ENCODE results near the gene CPSF2.
"Not testable (repeated sequence)": the region's sequence is repeated elsewhere in the genome, so short reads cannot be mapped to it uniquely, and the experiment has no call there.

CPSF2 gene

DNA sequence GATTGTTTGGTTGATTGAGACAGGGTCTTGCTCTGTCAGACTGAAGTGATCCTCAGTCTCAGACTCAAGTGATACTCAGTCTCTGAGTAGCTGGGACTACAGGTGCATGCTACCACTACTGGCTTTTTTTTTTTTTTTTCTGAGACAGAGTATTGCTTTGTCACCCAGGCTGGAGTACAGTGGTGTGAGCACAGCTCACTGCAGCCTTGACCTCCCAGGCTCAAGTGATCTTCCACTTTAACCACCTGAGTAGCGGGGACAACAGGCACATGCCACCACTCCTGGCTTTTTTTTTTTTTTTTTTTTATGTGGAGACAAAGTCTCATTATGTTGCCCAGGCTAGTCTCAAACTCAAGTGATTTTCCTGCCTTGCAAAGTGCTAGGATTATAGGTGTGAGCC lies 31.8 kb downstream of the CPSF2 start:
- DNase-seq (ENCODE audit: low read depth, low spot score): no peak
- no peak overlapping the region for H3K27ac ChIP-seq

GRCh38 chr14:92154283-92154942 lies 32.6 kb downstream of the CPSF2 start:
- no peak overlapping the region for H3K27ac ChIP-seq
- DNase-seq (ENCODE audit: low read depth, low spot score): no peak

GRCh38 chr14:92160619-92161018 lies 38.9 kb downstream of the CPSF2 start:
- DNase-seq (ENCODE audit: low read depth, low spot score): no peak
- H3K27ac ChIP-seq: no peak overlapping the region

- no peak overlapping the region for H3K27ac ChIP-seq
- DNase-seq (ENCODE audit: low read depth, low spot score): no peak
These were observed 39.8 kb downstream of the CPSF2 start for GRCh38 chr14:92161521-92161920.

DNA sequence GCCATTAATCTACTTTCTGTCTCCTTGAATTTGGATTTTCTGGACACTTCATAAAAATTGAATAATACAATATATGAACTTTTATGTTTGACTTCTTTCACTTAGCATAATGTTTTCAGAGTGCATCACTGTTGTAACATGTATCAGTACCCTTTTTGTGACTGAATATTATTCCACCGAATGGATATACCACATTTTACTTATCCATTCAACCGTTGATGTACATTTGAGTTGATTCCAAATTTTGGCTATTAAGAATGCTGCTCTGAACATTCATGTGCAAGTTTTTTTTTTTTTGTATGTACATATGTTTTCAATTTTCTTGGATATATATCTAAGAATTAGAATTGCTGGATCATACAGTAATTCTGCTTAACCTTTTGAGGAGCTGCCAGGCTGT lies 43.2 kb downstream of the CPSF2 start:
- no peak overlapping the region for H3K27ac ChIP-seq
- no peak for DNase-seq (ENCODE audit: low read depth, low spot score)

DNA sequence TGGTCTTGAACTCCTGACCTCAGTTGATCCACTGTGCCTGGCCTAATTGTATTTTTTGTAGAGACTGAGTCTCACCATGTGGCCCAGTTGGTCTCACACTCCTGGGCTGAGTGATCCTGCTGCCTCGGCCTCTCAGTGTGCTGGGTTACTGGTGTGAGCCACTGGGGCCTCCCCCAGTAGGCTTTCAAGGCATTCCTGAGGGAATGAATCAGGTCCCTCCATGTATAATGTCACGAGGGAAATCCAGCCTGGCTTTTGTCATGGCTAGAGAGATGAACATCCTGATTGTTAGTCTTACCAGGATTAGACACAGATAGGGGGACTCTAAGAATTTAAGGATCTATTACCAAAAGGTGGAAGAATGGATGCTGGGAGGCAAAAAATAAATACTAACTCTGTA lies 51.9 kb downstream of the CPSF2 start:
- DNase-seq (ENCODE audit: low read depth, low spot score): no peak
- H3K27ac ChIP-seq: no peak overlapping the region

DNA sequence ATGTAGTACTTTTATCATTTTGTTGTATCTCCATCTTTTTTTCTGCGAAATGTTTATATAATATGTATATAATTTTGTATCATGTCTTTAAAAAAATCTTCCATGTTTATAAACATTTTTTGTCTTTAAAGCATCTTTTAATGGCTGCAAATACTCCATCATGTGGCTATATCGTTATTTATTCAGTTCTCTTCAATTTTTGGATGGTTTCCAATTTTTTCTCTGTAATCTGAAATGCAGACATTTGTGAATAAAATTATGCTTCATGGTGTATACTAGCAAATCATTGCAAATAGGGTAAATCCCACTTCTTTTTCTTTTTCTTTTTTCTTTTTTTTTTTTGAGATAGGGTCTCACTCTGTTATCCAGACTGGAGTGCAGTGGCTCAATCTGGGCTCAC lies 54.0 kb downstream of the CPSF2 start:
- H3K27ac ChIP-seq: no peak overlapping the region
- DNase-seq (ENCODE audit: low read depth, low spot score): no peak

DNA sequence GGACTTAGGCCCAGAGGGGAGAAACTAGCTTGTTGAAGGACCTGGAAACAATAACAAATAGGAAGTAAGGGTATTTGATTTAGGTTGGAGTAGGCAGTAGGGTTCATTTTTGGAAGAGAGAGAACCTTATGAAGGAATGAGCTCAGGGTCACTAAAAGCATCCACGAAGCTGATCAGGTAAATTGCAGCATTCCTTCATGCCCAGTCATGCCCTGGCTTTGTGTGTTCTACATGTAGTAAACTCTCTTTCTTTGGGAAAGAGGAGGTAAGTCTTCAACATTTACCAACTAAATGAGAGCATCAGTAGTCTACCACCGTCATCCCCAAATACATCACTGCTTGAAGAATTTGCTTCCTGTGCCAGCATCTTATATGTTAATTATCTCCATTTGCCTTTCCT lies 54.7 kb downstream of the CPSF2 start:
- no peak for DNase-seq (ENCODE audit: low read depth, low spot score)
- H3K27ac ChIP-seq: no peak overlapping the region

DNA sequence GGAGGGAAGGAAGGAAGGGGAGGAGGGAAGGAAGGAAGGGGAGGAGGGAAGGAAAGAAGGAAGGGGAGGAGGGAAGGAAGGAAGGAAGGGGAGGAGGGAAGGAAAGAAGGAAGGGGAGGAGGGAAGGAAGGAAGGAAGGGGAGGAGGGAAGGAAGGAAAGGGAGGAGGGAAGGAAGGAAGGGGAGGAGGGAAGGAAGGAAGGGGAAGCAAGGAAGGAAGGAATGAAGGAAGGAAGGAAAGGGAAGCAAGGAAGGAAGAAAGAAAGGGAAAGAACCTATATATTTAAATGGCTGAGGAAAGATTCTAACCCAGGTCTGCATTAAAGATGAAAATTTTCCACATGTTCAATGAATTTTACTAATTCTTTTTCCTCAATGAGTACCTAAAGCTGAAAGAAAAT lies 57.4 kb downstream of the CPSF2 start:
- not testable (repeated sequence) for H3K27ac ChIP-seq; DNase-seq (ENCODE audit: low read depth, low spot score)

DNA sequence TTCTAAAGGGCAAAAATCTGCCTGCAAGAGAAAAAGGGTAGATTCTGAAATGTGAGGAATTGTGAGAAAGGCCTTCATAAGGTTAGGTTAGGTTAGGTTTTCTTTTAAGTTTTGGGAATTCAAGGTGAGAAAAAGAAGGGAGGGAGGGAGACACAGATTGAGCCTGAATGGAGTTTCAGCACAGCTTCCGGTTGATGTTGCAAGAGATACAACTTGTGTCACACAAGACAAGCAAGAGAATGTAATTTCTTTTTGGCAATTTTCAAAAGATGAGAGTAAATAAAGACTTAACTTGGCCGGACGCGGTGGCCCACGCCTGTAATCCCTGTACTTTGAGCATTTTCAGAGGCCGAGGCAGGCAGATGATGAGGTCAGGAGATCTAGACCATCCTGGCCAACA lies 63.8 kb downstream of the CPSF2 start:
- no peak for DNase-seq (ENCODE audit: low read depth, low spot score)
- no peak overlapping the region for H3K27ac ChIP-seq

GRCh38 chr14:92187616-92188015 lies 65.8 kb downstream of the CPSF2 start:
- DNase-seq (ENCODE audit: low read depth, low spot score): not testable (repeated sequence)

DNA sequence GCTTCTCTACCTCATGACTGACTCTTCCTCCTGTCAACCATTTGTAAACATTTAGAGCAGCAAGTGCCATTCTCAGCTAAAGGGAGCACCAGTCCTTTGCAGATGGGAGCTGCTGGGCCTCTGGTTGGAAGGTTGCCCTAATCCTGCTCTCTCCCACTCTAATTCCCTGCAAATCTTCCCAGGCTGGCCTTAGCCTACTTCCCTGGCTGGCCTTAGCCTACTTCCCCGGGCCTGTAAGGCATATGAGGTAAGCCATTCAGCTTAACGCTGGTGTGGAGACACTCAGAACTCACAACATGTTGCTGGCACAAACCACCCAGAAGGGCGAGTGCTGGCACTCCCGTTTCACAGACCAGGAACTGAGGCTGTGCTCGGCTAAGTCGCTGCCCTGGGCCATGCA lies 69.0 kb downstream of the CPSF2 start:
- DNase-seq (ENCODE audit: low read depth, low spot score): no peak

More at GRCh38 chr14:92187616-92188015, 65.8 kb downstream of the CPSF2 start:
- H3K27ac ChIP-seq: not testable (repeated sequence)

DNA sequence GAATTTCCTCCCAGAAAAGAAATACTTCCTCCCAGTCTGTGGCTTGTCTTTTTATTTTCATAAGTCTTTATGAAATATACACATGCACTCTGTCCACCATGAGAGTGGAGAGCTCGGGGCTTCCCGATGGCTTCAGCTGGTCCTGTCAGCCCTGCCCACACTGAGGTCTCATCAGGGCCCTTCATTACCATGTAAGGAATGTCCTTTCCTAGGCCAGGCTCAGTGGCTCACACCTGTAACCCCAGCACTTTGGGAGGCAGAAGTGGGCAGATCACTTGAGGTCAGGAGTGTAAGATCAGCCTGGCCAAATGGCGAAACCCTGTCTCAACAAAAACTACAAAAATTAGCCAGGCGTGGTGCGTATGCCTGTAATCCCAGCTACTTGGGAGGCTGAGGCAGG lies 77.0 kb downstream of the CPSF2 start:
- no peak for DNase-seq (ENCODE audit: low read depth, low spot score)

More for the DNA sequence above, 69.0 kb downstream of the CPSF2 start:
- no peak overlapping the region for H3K27ac ChIP-seq

GRCh38 chr14:92199763-92200162 lies 78.0 kb downstream of the CPSF2 start:
- DNase-seq (ENCODE audit: low read depth, low spot score): no peak
- no peak overlapping the region for H3K27ac ChIP-seq

More for the DNA sequence above, 77.0 kb downstream of the CPSF2 start:
- H3K27ac ChIP-seq: no peak overlapping the region

DNA sequence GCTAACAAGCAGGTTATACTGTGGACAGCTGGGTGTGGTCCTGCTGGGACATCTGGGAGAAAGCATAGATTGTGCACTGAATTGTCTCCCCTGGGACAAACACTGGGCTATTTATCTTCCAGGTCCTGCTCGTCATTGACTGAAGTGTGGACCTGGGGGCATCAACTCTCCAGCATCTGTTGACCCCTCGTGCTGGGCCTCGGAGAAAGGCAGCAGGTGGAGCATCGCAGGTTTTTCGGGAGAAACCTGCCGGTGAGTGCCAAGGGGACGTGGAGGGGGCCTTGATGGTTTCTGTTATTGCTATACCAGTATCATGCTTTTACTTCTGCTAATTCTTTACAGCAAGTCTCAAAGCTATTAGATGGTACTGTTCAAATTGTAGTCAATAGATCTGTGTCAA lies 81.3 kb downstream of the CPSF2 start:
- DNase-seq (ENCODE audit: low read depth, low spot score): no peak

GRCh38 chr14:92204792-92205191 lies 83.0 kb downstream of the CPSF2 start:
- no peak overlapping the region for H3K27ac ChIP-seq
- DNase-seq (ENCODE audit: low read depth, low spot score): no peak

More for the DNA sequence above, 81.3 kb downstream of the CPSF2 start:
- no peak overlapping the region for H3K27ac ChIP-seq

- H3K27ac ChIP-seq: no peak overlapping the region
- DNase-seq (ENCODE audit: low read depth, low spot score): no peak
These were observed 85.5 kb downstream of the CPSF2 start for GRCh38 chr14:92207012-92207927.

GRCh38 chr14:92207928-92208265 lies 86.1 kb downstream of the CPSF2 start:
- no peak overlapping the region for H3K27ac ChIP-seq
- DNase-seq (ENCODE audit: low read depth, low spot score): no peak

DNA sequence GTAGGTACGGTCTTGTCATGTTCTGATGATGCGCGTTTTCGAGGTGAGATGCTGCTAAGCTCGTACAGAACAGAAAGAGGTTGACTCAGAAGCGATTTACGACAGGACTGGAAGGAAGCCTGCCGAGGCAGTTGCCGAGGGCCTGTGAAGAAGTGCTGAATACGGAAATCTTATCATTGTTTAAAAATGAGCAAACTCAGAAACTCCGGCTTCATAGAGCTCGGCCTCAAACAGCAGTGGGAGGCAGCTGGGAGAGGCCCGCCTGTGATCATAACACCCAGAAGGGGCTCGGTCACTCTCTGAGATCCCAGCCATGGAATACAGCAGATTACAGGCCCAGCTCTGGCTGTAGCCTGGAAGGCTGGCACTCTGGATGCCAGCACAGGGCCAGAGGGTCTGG lies 87.4 kb downstream of the CPSF2 start:
- no peak overlapping the region for H3K27ac ChIP-seq
- DNase-seq (ENCODE audit: low read depth, low spot score): no peak

GRCh38 chr14:92213125-92213524 lies 91.4 kb downstream of the CPSF2 start:
- DNase-seq (ENCODE audit: low read depth, low spot score); H3K27ac ChIP-seq: not testable (repeated sequence)

DNA sequence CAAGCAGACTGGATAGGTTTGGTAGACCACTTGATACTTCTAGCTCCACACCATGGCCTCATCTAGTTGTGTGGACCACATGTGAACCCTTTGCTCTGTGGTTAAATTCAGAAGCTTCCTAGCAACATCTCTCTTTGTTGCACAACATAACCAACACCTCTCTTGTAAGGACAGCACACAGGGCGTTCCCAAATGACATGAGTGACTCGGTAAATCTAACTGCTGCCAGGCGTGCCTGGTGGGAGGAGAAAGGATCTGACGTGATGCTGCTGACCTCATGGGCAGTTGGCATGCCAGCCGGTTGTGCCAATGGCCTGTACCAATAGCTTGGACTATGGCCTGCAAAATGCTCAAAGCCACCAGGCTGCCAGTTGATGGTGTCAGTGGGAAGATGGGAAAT lies 93.8 kb downstream of the CPSF2 start:
- no peak for DNase-seq (ENCODE audit: low read depth, low spot score)
- H3K27ac ChIP-seq: no peak overlapping the region

DNA sequence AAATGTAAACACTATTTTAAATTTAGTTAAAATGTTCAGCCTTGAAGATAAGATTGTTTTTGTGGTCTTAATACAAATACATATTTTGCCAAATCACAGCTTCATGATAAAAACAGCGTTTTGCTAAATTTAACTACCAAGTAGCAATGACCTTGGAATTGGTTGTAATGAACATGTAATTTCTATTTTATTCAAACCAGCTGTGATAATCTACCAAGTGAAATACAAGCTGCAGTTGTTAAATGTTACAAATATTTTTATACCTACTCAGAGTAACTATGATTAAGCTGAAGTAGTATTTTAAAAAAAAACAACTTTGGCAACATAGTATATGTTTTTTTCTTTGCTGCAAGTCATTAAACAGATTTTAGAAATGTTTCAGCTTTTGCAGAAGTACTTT lies 96.2 kb downstream of the CPSF2 start:
- no peak overlapping the region for H3K27ac ChIP-seq
- DNase-seq (ENCODE audit: low read depth, low spot score): no peak

Data from epithelial cell of prostate (primary cell).